Right lung (tissue), 5 donors: Measurements from ENCODE around the gene PITPNC1. TPM values are rescaled to one million over a fixed set of nuclear protein-coding genes. Genes with fewer than 3 reads are reported as not detected.

ENCODE experiments used
- DNase-seq, 2 donors: peaks; one replicate each; pipeline ENCODE4 v3.0.0-alpha.2; 2013
- polyA plus RNA-seq, 5 donors: library from polyadenylated mRNA; unstranded; fragments of 120-200 nt; gene quantifications; one replicate each; pipeline versions ENCODE4 v1.2.1 to v1.2.3, GENCODE V29; 2013; ENCODE audit warnings: inconsistent platforms in 1 of 5, low replicate concordance in 1 of 5; ENCODE audit not compliant: insufficient read length in 5 of 5, insufficient read depth in 1 of 5

PITPNC1 gene
- polyA plus RNA-seq, 5 donors = 9.1 to 12.0 (median 10.1) TPM

DNA sequence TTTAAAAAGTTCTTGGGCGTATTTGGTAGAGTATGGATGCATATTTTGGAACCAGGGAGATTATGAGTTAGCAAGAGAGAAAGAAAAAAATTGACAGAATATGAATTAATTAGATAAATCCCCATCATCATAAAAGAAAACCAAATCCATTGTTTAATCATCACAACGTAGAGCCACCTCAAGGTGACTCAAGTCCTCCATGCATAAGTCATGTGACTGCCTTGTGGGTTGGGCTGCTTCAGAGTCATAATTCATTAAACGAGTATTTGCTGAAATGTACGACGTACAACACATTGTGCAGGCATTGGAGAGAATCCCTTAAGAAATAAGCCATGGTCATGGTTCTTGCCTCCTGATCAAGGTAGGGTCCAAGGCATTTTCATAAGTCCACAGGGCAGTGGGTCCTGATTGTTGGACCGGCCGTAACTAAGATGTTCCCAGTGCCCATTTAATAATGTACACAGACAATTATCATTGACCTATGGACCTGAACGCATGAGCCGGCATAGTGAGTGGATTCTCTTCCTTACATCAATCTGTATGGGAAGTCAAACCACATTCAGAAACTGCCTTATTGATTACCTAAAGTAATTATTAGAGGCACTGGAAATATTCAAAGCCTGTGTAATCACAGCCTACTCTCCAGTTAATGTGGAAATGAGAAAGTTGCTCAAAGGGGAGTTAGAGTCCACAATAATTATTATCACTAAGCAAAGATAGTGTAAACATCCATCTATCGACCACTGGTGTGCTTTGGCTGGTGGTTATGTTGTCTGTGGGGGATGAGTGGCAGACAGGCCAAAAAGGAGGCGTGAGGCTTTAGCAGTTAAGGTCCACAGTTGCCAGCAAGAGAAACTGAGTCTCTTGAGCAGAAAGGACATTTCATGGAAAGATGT is 165.4 kb downstream of the PITPNC1 start:
- no peak for DNase-seq

DNA sequence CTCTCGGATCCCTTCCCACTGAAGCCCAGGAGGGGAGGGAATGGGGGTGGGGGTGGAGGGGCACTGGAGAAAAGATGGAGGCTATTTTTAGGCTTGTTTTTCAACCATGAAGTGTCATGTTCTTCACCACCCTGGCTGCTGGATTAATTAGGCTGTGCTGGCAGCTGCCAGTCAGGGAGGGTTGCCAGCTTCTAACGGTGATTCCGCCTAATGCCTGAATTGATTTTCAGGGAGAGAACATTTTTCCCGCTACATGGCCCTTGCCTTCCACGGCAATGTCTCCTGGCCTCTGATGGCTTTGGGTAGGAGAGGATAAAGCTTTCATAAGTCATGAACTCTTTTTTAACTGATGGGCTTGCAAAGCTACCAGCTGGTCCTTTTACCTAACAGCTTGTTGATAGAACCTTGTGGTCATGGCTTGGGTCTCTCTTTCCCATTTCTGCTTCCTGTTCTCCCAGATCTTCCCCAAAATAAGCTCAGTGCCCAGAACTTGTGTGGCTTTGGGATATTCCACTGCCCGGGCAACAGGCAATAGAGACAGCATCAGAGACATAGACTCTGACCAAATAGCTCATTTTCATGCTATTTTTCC is 167.4 kb downstream of the PITPNC1 start:
- peak in 1 of 2 donors; percentile 45 for DNase-seq

DNA sequence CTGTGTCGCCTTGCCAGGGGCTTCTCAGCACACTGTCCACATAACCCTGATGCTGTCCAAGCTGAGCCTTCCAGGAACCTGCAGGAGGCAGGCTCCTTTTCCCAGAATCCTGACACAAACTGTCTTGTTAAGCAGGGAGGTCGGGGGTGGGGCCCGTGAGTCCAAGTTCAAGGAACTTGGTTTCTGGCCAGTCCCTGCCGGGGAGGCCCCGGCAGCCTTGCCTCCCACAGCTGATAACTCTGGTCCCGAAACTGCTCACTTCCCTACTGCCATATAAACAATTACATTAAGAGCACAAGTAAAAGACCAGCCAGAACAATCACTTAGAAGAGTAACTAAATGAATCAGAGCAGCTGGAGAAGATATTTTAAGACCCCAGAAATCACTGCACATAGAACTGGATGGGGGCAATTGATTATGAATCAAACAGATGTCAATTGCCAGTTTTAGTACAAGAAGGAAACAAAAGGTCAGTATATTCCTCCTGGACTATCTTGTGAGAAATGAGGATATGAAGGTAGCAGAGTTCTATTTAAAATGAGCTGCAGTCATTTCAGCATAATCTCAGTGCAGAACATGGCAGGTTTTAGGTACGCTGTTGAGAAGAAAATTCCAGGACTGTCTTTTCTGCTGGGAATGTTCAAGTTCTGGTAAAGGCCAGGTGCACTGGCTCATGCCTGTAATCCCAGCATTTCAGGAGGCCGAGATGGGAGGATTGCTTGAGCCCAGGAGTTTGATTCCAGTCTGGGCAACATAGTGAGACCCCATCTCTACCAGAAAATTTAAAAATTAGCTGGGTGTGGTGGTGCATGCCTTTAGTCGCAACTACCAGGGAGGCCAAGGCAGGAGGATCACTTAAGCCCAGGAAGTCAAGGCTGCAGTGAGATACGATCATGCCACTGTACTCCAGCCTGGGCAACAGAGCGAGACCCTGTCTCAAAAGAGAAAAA is 169.8 kb downstream of the PITPNC1 start:
- DNase-seq = peak; percentile 42 to 52

DNA sequence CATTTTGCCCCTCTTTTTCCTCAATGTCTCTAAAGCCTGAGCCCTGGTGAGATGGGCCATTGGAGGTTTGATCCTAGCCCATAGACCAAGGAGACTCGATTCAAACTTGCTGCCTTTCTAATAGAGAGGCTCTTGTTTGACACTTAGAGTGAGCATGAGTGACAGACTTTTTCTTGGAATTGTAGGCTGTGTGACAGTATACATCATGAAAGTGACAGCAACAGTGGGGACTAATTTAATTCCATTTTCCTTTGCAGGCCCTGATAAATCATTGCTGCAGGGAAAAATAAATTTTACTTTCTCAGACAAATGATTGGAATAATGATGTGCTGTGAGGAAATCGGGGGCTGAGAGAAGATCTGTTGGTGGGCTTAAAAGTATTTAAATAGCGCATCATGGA is 171.6 kb downstream of the PITPNC1 start:
- no peak for DNase-seq

DNA sequence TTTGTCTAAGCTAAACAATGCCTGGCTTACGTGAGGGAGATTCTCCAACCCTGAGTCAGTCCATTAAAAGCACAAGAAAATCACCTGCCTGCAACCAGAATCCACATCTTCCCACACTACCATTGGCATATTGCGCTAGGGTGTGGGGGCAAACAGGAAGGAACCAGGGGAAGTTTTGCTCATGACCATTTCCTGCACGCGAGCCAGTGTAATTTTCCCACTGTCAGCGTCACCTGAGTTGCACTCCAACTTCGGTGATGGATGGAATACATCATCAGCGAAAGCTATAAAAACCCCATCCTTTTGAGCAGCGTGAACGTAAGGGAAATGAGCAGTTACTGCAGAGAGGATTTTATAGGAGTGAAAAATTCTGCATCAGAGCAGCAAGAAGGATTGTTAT is 172.7 kb downstream of the PITPNC1 start:
- DNase-seq = no peak

DNA sequence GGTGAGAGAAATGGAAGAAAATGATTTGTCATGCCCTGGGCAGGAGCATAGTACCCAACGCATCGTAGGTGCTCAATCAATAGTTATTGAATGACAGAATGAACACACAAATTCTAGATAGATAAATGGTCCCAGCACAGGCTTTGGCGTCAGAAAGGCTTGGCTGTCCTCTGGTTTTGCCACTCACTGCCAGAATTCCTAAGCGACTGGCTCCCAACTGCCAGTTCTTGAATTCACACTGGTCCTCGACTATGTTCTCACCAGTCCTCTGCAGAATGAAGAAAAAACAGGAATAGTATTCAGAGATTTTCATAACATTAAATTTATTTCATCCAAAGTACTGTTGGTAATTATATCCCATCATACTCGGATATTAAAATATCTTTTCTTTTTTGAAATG is 177.6 kb downstream of the PITPNC1 start:
- DNase-seq = no peak

DNA sequence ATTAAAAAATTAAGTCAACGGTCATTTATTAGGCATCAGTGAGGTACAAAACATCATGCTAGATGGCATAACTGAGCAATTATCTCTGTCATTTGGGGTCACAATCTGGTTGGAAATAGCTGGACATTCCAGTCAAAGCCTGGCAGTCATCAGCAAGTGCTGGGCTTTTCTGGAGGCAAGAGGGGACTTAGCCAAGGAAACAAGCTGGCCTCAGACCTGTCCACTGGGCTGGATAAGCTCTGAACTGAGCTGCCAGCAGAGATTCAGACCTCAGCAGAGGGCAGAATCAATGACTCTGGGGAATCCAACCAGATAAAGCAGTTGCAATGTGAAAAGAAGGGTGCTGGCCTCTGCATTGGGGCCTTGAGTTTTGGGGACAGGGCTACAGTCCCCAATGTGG is 178.8 kb downstream of the PITPNC1 start:
- no peak for DNase-seq

DNA sequence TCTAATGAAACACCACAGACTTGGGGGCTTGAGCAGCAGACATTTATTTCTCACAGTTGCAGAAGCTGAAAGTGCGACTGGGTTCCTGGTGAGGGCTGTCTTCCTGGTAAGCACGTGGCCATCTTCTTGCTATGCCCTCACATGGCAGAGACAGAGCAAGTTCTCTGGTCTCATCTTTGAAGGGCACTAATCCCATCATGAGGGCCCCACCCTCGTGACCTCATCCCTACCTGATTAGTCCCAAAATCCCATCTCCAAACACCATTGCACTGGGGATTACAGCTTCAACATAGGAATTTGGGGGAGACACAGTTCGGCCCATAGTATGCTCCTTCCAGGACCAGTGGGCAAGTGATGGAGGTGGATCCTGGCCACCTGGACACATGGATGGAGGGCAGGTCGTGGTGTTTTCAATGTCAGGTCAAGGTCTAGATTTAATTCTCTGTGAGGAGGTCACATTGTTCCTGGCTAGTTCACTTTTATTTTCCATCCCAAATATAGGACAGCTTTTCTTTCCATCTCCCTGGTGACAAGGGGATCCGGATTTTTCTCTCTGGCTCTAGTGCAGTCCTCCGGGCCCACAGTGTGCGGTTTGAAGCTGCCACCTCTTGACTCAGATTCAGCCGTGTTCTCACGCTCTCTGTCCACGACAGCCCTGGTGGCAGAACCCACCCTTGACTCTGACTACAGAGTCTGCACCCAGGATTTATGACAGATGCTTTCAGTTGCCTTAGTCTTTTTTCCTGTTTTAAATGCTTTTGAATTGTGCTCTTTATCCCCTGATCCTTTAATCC is 180.2 kb downstream of the PITPNC1 start:
- DNase-seq = no peak

DNA sequence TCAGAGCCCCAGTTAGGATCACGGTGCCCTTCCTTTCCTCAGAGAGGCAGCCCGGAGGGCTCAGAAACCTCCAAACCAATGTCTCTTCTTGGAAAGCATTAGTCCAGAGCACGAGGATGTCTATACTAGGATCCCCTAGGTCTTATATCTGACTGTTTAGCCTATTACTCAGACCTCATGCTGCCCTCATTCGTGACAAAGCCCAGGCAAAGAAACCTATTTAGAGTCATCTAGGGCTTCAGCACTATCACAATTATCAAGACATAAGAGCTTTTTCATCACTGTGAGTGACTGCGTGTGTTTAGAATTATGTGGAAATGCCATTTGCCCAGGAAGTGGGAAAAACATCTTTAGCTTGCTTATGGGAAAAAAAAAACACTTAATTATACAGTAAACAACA is 180.8 kb downstream of the PITPNC1 start:
- no peak for DNase-seq

DNA sequence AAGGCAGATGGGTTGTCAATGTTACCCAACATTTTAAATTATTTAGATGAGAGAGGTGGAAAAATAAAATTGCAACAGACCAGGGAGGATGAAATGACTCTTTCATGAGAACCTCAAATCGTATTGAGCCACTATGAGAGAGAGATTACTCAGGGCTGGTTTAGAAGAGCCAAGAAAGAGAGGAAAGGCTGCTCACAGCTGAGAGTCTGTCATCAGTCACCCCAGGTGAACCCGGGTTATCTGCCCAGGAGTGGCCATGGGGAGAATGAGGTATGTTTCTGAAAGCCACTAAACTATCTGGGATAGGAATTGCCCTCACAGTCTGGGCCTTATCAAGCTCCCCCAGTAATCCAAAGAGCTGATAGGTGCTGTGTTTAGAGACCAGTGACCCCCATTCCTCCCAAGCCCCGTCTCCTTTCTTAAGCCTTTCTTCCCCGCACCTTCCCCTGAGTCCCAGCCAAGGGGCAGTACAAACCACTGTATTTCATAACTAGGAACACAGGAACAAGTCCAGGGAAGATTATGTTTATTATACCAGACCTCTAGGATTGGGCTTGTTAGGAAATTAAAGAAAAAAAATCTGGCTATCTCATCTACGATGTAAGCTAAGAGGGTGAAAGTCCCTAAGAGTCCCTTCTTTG is 181.8 kb downstream of the PITPNC1 start:
- DNase-seq = no peak

DNA sequence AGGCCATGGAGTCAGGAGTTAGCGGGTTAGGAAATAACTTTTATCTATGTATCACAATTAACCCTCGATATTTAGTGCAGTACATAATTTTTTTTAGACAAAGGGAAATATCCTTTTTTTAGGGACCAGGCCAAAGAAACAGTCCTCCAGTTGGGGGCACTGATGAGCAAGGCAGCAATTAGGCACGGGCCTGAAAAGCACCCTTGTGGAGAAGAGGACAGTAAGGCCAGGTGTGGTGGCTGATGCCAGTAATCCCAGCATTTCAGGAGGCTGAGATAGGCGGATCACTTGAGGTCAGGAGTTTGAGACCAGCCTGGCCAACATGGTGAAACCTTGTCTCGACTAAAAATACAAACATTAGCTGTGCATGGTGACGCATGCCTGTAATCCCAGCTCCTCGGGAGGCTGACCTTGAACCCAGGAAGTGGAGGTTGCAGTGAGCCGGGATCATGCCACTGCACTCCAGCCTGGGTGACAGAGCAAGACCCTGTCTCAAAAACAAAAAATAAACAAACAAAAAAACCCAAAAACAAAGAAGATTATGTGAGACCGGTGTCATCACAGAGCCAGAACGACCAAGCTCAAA is 182.4 kb downstream of the PITPNC1 start:
- no peak for DNase-seq

DNA sequence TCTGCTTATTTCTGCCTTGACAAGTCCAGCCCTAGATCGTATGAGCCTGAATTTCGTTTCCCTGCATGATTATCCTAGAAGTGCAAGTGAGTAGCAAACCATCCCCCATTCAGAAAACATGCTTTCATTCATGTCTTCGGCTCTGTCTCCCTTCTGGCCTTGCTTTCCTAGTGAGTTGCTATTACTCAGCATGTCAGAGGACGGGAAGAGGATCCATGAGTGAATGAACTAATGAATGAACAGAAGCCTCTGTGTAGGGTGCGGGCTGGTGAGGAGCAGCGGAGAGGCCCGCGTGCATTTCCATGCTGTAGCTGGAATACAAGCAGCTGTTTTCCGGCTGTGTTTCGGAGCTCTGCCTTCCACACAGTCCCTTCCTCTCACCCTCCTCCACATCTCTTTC is 184.9 kb downstream of the PITPNC1 start:
- DNase-seq = no peak

DNA sequence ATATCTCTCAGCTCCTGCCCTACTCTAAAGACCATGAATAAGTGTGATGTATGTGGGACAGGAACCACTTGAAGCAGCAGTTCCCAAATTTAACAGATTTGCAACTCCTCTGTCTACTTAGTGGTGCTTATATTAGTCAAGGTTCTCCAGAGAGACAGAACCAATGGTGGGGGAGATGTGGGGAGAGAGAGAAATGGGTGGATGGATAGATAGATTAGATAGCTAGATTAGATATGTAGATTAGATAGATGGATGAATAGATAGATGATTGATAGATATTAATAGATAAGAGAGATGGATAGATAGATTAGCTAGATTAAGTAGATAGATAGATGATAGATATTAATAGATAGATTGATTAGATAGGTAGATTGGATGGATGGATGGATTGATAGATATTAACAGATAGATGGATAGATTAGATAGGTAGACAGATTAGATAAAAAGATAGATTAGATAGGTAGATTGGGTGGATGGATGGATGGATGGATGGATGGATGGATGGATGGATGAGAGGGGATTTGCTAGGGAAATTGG is 186.7 kb downstream of the PITPNC1 start:
- no peak for DNase-seq

DNA sequence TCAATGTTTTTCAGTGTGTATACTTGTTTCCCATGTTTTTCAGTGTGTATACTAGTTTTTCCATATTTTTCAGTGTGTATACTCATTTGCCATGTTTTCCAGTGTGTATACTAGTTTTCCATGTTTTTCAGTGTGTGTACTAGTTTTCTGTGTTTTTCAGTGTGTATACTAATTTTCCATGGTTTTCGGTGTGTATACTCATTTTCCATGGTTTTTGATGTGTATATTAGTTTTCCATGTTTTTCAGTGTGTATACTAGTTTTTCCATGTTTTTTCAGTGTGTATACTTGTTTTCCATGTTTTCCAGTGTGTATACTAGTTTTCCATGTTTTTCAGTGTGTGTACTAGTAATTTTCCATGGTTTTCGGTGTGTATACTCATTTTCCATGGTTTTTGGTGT is 188.0 kb downstream of the PITPNC1 start:
- no peak for DNase-seq

DNA sequence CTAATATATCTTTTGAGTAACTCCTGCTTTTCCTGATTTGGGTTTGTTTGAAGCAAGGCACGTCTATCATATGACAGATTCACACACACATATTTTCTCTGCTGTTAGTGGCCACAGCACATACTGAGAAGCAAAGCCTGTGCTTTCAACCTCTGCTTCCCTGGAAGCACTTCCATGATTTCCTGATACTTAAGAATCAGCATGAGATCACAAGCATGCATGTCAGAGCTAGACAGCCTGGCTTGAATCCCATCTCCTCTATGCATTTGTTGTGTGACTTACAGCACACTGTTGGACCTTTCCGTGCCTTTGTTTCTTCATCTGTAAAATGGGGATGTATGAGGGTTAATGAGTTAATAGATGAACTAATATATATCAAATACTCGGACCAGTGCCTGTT is 189.6 kb downstream of the PITPNC1 start:
- DNase-seq = no peak

DNA sequence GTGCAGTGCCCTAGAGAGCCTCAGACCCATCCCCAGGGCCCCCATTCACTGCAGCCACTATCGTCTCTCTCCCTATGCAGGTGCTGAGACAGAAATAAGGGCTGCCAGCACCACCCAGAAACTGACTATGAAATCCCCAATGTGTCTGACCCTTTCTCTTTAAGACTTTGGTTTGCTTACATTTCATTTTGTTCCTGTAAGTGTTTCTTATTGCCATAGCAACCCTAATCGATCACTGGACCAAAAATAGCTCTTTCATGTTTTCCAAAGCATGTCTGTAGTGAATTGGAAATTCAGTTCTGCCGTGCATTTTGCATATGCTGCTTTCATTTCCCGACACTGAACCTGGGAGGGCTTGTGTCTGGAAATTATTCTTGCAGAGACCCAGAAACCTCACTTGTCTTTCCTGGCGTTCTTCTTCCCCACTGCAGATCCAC is 192.0 kb downstream of the PITPNC1 start:
- DNase-seq = no peak

DNA sequence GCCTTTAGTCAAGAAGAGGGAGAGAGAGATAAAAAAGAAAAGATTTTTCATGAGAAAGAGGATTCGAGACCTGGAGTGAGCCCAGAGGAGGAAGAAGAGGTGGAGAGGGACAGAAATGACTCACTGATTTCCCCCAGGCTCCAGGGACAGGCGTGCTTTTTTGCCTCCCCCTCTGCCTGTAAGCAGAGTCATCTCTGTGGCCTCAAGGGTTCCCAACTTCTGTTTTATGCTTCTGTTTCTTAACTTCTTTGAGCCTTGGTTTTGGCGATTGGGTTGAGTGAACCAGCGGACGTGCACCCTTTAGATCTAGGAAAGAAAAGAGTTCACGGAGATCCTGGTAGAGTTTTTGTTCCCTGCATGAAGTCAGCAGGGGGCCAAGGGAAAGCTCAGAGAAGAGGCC is 192.8 kb downstream of the PITPNC1 start:
- no peak for DNase-seq

DNA sequence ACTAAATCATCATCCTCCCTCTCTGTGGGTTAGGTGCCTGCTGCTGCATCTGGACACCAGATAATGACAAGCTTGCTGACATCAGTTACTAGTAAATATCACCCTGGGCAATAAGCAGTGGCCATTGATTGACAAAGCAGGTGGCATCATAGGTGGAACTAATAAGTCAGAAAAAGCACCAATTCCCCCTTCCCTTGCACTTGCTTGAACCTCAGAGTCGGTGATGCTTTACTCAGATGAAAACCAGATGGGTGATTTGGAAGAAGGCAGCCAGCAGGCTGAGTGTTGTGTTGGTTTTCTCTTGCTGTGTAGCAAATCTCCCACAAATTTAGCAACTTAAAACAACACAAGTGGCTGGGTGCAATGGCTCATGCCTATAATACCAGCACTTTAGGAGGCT is 193.7 kb downstream of the PITPNC1 start:
- no peak for DNase-seq

DNA sequence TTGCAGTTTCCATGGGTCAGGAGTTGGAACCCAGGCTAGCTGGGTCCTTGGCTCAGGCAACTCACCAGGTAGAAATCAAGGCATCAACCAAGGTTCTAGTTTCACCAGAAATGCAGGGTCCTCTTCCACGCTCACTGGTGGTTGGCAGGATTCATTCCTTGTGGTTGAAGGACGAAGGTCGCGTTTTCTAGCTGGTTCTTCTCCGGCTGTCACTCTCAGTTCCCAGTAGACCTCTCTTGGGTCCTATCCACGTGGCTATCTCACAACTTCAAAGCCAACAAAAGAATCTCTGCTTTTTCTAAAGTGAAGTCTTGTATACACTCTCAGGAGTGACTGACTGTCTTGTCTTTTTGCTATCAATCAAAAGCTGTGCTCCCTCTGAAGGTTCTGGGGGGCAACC is 194.4 kb downstream of the PITPNC1 start:
- DNase-seq = no peak

DNA sequence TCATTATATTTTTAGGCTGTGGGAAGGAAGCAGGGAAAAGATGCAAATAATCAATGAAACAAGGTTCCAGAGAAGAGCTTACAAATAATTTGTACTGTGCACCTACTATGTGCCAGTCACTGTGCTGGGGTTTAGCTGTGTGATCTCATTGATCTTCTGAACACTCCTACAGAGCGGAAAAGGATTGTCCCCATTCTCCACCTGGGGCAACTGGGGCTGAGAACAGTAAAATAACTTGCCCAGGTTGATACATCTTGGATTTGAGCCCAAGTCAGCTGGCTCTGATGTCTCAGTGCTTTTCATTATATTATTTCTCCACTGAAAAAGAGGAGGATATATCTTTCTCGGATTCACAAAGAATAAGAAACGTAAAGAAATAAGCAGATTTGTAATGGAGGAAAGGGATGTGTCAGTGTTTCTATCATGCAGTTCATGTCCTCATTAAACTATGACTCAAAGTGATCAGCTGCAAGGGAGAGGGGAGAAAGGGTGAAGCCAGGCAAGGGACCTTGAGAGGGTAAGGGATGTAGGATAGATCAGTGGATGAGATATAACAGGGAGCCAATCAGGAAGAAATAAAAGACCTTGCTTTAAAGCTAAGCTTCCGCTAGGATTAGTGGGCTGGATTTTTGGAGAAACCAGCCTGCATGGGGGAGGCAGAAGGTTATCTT is 197.0 kb downstream of the PITPNC1 start:
- DNase-seq = no peak
